Measurements from ENCODE around the gene IL22RA1. TPM values are rescaled to one million over a fixed set of nuclear protein-coding genes. Genes with fewer than 3 reads are reported as not detected.

The IL22RA1 gene
- total RNA-seq, 1 experiment from 2014 or later: 5.0 TPM

GRCh38 chr1:24095140-24095859 is 47.6 kb downstream of the IL22RA1 start:
- ChIA-PET POLR2A (ENCODE audit: unreplicated experiment) (no interaction called here), CTCF (no interaction called here)
- H3K27ac ChIP-seq: no peak overlapping the region
- H3K79me2 ChIP-seq (ENCODE audit: low read depth): no peaks in the 10 kb centered on the region
- no peak for DNase-seq
- no peaks in the 10 kb centered on the region for H3K4me1 ChIP-seq (replicated peaks; ENCODE audit: insufficient read depth)
- H2AFZ ChIP-seq: no peak overlapping the region
- H3K4me2 ChIP-seq: no peak overlapping the region
- H3K36me3 ChIP-seq (ENCODE audit: low read depth): no peaks in the 10 kb centered on the region
- H3K4me3 ChIP-seq: no peak overlapping the region
- no peaks in the 10 kb centered on the region for H3K27me3 ChIP-seq (ENCODE audit: insufficient read depth, low read depth)
- no peaks in the 10 kb centered on the region for H3F3A ChIP-seq (ENCODE audit: insufficient read depth, low read depth)
- no peaks in the 10 kb centered on the region for H3K9me3 ChIP-seq (ENCODE audit: insufficient read depth, low read depth)
- intact Hi-C loops (cut with micrococcal nuclease; ENCODE audit: unreplicated experiment): no loop called here
- BruUV-seq (replicated peaks): no TSS peak
- H4K20me1 ChIP-seq (ENCODE audit: insufficient read depth): no peaks in the 10 kb centered on the region
- no peak for TF ChIP-seq EZH2 (IDR thresholded peaks at IDR 0.05; ENCODE audit: low read depth)
- TF ChIP-seq, protein P1, sequence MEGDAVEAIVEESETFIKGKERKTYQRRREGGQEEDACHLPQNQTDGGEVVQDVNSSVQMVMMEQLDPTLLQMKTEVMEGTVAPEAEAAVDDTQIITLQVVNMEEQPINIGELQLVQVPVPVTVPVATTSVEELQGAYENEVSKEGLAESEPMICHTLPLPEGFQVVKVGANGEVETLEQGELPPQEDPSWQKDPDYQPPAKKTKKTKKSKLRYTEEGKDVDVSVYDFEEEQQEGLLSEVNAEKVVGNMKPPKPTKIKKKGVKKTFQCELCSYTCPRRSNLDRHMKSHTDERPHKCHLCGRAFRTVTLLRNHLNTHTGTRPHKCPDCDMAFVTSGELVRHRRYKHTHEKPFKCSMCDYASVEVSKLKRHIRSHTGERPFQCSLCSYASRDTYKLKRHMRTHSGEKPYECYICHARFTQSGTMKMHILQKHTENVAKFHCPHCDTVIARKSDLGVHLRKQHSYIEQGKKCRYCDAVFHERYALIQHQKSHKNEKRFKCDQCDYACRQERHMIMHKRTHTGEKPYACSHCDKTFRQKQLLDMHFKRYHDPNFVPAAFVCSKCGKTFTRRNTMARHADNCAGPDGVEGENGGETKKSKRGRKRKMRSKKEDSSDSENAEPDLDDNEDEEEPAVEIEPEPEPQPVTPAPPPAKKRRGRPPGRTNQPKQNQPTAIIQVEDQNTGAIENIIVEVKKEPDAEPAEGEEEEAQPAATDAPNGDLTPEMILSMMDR (conservative IDR thresholded peaks at IDR 0.05): no peak
- H3K9me2 ChIP-seq (ENCODE audit: insufficient read depth): no peaks in the 10 kb centered on the region

GRCh38 chr1:24094554-24094953 is 48.4 kb downstream of the IL22RA1 start:
- Histone ChIP-seq H3F3A (ENCODE audit: insufficient read depth, low read depth) (no peaks in the 10 kb centered on the region), H3K27ac (no peak overlapping the region), H3K27me3 (ENCODE audit: insufficient read depth, low read depth) (no peaks in the 10 kb centered on the region), H3K4me2 (no peak overlapping the region), H3K9me3 (ENCODE audit: insufficient read depth, low read depth) (no peaks in the 10 kb centered on the region), H3K9me2 (ENCODE audit: insufficient read depth) (no peaks in the 10 kb centered on the region), H4K20me1 (ENCODE audit: insufficient read depth) (no peaks in the 10 kb centered on the region), H3K4me3 (no peak overlapping the region), H3K79me2 (ENCODE audit: low read depth) (no peaks in the 10 kb centered on the region), H3K4me1 (replicated peaks; ENCODE audit: insufficient read depth) (no peaks in the 10 kb centered on the region), H2AFZ (no peak overlapping the region), H3K36me3 (ENCODE audit: low read depth) (no peaks in the 10 kb centered on the region)
- no TSS peak for BruUV-seq (replicated peaks)
- POLR2A ChIA-PET (ENCODE audit: unreplicated experiment): no interaction called here
- no peak for DNase-seq
- intact Hi-C loops (cut with micrococcal nuclease; ENCODE audit: unreplicated experiment): no loop called here
- CTCF ChIA-PET: no interaction called here
- TF ChIP-seq, protein P1 (conservative IDR thresholded peaks at IDR 0.05): no peak
- no peak for TF ChIP-seq EZH2 (IDR thresholded peaks at IDR 0.05; ENCODE audit: low read depth)

DNA sequence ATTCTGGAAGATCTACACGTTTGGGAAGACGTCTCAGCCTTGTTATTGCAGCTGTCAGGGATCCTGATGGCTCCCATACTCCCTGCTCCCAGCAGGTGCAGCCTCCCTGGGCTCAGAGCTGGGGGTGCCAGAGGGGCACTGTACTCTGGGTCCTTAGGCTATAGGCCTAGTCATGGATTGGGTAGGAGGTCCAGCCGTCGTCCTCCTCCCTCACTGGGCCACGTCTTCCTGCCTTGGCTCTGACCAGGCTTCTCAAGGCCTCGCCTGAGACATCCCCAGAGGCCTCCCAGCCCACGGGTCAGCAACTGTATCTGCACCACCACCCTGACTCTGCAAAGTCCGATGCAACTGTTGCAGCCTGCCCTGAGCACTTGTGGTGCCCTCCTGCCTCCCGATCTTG is 49.2 kb downstream of the IL22RA1 start:
- ChIA-PET POLR2A (ENCODE audit: unreplicated experiment) (no interaction called here), CTCF (no interaction called here)
- no peaks in the 10 kb centered on the region for H3K36me3 ChIP-seq (ENCODE audit: low read depth)
- H2AFZ ChIP-seq: no peak overlapping the region
- intact Hi-C loops (cut with micrococcal nuclease; ENCODE audit: unreplicated experiment): no loop called here
- no peaks in the 10 kb centered on the region for H3K4me1 ChIP-seq (replicated peaks; ENCODE audit: insufficient read depth)
- H3K27me3 ChIP-seq (ENCODE audit: insufficient read depth, low read depth): no peaks in the 10 kb centered on the region
- DNase-seq: no peak
- H3K4me3 ChIP-seq: no peak overlapping the region
- H3K9me3 ChIP-seq (ENCODE audit: insufficient read depth, low read depth): no peaks in the 10 kb centered on the region
- no peaks in the 10 kb centered on the region for H3F3A ChIP-seq (ENCODE audit: insufficient read depth, low read depth)
- H4K20me1 ChIP-seq (ENCODE audit: insufficient read depth): no peaks in the 10 kb centered on the region
- H3K4me2 ChIP-seq: no peak overlapping the region
- H3K79me2 ChIP-seq (ENCODE audit: low read depth): no peaks in the 10 kb centered on the region
- no TSS peak for BruUV-seq (replicated peaks)
- H3K27ac ChIP-seq: no peak overlapping the region
- no peaks in the 10 kb centered on the region for H3K9me2 ChIP-seq (ENCODE audit: insufficient read depth)
- TF ChIP-seq EZH2 (IDR thresholded peaks at IDR 0.05; ENCODE audit: low read depth): no peak
- TF ChIP-seq, protein P1 (conservative IDR thresholded peaks at IDR 0.05): no peak
